HG03521 (cell line): ENCODE measurements around the gene HNMT.
"Not testable (repeated sequence)": the region's sequence is repeated elsewhere in the genome, so short reads cannot be mapped to it uniquely, and the experiment has no call there.

Source experiments
- ATAC-seq: cut with Tn5 transposase; IDR thresholded peaks from one replicate; pipeline ENCODE4 v1.9.1; 2021; ENCODE audit warnings: mild to moderate bottlenecking, moderate library complexity; ENCODE audit not compliant: unreplicated experiment

Gene HNMT

DNA sequence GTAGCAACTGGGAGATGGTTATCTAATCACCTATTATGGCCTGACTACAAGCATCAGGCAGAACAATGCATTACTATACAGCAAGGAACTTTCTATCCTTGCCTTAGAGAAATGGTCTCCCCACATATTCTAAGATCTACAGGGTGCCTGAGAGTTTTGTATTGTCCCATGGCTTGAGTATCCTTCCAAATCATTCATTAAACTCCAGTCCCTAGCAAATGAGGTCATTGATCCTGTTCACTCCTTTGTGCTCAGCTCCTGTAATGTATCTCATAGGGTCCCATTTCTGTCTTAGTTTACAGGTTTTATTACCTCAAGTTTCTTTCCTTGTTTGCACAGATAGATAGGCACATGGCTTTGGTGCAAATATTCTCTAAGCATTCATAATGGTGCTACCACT, 9.0 kb downstream of the HNMT start:
- no peak for ATAC-seq

DNA sequence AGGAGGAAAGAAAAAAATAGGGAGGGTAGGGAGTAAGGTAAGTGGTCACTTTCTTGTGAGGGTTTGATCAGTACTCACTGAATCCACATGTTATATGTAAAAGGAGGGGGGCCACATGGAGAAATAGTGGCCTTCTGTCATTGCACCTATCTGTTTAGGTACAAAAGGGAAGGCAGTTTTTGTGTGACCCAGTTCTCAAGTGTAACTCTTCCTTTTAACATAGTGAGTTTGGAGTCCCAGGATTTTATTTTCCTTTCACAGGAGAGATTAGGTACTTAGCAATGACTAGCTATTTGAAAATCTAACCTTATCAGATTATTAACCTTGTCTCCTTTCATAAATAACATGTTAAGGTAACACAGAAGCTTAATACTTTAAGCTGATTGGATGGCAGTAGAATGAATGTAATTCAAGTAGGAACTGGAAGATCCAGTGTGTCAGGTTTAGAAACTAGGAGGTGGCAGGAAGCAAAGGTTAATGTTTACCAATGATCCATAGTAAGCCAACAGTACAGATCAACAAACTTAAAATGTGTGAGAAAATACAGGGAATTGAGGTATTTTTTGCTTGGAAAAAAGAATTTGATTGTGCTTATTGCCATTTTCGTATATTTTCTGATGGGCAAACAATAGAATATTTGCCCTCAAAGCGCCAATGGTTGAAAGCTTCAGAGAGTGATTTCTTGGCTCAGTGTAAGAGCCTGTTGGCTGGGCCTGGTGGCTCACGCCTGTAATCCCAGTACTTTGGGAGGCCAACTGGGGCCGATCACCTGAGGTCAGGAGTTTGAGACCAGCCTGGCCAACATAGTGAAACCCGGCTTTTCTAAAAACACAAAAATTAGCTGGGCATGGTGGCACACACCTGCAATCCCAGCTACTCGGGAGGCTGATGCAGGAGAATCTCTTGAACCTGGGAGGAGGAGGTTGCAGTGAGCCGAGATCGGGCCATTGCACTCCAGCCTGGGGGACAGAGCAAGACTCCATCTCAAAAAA, 11.3 kb downstream of the HNMT start:
- no peak for ATAC-seq

DNA sequence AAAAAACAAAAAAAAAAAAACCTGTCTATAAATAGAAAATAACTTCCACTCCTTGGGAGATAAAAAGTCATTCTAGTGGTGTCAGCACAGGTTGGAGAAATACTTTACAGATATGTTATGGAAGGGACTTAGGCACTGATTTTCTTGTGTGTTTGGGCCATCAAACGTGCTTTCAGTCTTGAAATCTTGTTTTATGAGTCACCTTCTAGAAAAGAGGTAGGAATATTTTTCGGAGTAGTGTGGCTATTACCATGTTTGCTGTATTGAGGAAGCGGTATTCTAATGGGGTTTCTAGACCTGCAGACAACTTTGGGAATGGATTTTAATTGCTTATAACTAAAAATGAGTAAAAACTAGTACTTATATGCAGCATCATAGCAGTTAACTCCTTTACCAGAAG, 12.0 kb downstream of the HNMT start:
- no peak for ATAC-seq

DNA sequence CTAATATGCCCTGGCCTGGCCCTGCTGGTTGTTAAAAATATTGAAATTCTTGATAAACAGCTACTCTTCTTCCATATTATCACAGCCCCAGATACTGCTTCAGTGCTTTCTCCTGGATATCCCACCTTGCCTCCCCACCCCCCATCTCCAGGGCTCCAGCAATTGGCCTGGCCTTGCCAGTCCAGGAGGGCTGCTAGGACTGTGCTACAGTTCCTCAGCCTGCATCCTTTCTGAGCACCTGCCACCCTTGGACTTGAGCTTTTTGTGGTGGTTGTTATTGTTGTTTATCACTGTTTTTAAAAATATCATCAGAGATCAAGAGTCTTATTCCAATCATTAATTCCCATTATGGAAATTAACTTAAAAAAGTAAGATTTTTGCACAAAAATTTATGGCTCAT, 13.5 kb downstream of the HNMT start:
- no peak for ATAC-seq

DNA sequence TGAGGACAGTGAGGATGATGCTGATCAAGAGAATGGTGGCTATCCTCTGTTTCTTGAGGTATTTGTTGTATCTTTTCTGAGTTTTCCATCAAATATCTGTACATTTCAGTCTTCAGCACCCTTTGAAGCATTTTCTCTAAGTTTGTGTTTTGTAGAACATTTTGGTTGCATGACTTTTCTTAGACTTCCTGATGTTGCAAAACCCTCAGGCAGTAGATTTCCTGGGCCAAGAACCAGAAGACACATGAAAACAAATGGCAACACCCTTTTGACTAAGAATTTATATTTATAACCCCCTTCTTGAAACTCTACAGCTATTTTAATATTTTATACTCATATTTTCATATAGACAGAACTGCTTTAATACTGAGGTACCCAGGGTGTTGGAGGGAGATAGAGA, 16.2 kb downstream of the HNMT start:
- ATAC-seq = no peak

DNA sequence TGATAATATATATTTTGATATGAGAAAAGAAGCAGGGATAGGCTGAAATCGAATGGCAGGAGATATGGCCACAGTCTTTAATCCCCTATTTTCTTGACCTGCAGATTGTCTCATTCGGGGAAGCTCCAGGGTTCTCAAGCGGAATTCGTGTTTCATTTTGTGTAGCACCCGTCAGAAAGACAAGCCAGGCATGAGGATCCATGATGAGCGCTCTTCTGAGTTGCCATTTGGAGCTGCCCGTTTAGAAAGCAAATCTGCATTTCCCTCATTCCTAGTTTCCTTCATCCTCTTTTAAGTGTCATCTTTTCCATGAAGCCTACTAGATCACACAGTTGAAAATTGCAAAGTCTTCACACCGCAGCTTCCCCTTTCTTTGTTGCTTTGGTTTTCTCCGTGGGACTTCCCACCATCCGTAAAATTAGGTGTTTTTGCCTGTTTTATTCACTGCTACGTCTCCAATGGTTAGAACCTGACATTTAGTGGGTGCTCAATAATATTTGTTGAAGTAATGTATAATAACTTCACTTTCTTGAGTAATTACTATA, 16.9 kb downstream of the HNMT start:
- ATAC-seq = no peak

DNA sequence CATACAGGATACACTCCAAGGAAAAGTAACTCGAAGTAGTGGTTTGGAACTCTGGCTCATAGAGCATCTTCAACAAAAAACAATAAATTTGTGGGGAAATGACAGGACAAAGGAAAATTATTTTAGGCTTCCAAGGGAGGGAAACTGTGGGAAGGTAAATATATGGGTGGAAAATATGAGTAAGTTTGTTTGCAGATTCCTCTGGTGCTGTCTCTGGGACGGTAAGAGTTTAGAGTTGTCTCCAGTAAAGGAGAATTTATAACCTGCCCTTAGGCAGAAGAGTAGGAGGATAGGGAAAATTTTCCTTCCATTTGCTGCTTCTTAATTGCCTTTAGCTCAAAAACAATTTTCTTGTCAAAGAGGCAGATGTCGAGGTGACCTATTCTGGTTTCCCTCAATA, 19.3 kb downstream of the HNMT start:
- no peak for ATAC-seq

DNA sequence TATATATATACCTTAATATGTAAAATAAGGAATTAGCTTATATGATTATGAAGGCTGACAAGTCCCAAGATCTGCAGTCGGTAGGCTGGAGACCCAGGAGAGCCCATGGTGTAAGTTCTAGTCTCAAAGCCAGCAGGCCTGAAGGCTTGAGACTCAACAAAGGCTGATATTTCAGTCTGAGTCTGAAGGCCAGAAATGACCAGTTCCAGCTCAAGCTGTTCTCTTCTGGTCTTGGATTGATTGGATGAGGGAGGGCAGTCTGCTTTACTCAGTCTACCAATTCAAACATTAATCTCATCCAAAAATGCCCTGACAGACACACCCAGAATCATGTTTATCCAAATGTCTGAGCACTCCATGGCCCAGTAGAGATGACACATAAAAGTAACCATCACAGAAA, 22.0 kb downstream of the HNMT start:
- no peak for ATAC-seq

DNA sequence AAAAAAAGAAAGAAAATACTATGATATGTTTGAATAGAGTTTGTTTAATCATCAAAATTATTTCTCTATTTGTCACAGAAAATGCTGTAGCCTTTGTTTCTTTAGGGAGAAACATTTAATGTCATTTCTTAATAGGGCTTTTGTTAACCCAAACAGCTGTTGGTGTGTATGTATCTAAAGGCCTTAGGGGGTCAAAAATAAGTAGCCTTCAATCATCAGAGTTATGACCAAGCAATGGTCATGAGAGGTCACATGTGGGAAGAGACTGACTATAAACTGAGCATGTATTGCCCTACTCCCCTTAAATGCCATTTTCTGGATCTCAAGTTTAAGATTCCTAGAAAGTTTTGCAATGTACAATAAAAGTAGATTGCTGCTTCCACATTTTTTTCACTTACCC, 22.7 kb downstream of the HNMT start:
- no peak for ATAC-seq

DNA sequence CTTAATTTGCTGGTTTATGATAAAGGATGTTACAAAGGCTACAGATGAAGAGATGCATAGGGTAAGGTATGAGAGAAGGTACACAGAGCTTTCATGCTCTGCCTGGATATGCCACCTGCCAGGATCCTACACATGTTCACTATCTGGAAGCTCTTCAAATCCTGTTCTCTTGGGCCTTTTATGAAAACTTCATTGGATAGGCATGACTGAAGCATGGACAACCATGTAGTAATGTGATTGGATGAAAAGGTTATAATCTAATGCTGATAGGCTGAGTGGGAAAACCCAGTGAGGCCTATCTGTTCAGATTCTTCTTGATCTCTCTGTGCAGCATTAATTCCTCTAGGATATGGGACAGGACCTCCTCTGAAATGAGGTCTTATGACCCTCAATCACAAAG, 26.8 kb downstream of the HNMT start:
- ATAC-seq = no peak

DNA sequence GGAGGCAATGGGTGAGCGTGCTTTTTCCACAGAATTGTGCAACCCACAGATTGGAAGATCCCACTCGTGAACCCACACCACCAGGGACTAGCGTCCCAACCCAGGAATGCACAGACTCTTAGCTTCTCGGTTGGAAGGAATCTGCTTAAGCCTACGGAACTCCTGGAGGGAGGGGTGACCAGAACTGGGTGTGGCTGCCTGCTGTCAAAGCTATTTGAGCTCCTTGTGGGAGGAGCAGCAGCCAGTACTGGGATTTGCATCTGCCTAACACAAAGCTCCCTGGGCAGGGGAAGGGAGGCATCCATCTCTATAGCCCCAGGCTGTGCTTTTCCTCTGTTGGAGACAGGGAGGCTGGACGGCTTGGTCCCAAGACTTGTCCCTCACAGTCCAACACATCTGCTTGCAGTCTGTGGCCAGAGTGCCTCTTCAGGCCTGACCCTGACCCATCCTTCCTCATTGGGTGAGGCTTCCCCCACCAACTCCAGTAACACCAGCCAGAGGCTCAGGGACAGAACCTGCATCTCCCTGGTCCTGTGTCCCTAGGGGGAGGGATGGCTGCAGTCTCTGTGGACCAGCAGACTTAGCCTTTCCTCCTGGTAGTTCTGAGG, 27.9 kb downstream of the HNMT start:
- no peak for ATAC-seq

DNA sequence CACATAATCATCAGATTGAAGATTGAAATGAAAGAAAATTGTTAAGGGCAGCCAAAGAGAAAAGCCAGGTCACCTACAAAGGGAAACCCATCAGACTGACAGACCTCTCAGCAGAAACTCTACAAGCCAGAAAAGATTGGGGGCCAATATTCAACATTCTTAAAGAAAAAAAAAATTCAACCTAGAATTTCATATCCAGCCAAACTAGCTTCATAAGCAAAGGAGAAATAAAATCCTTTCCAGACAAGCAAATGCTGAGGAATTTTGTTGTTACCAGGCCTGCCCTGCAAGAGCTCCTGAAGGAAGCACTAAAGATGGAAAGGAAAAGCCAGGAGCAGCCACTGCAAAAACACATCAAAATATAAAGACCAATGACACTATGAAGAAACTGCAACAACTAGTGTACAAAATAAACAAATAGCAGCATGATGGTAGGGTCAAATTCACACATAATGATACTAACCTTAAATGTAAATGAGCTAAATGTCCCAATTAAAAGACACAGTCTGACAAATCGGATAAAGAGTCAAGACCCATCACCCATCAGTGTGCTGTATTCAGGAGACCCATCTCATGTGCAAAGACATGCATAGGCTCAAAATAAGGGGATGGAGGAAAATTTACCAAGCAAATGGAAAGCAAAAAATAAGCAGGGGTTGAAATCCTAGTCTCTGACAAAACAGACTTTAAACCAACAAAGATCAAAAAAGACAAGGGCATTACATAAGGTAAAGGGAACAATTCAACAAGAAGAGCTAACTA, 29.6 kb downstream of the HNMT start:
- not testable (repeated sequence) for ATAC-seq

DNA sequence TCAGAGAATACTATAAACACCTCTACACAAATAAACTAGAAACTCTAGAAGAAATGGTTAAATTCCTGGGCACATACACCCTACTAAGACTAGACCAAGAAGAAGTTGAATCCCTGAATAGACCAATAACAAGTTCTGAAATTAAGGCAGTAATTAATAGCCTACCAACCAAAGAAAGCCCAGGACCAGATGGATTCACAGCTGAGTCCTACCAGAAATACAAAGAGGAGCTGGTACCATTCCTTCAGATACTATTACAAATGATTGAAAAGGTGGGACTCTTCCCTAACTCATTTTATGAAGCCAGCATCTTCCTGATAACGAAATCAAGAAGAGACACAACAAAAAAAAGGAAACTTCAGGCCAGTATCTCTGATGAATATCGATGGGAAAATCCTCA, 31.1 kb downstream of the HNMT start:
- ATAC-seq = not testable (repeated sequence)

DNA sequence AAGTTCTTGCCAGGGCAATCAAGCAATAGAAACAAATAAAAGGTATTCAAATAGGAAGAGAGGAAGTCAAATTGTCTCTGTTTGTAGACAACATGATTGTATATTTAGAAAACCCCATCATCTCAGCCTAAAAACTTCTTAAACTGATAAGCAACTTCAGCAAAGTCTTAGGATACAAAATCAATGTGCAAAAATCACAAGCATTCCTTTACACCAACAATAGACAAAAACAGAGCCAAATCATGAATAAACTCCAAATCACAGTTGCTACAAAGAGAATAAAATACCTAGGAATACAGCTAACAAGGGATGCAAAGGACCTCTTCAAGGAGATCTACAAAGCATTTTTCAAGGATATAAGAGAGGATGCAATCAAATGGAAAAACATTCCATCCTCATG, 31.9 kb downstream of the HNMT start:
- ATAC-seq = not testable (repeated sequence)

DNA sequence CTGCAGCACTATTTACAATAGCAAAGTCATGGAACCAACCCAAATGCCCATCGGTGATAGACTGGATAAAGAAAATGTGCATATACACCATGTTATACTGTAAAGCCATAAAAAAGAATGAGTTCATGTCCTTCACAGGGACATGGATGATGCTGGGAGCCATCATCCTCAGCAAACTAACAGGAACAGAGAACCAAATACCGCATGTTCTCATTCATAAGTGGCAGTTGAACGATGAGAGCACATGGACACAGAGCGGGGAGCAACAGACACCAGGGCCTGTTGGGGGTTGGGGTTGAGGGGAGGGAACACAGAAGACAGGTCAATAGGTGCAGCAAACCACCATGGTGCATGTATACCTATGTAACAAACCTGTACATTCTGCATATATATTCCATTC, 33.5 kb downstream of the HNMT start:
- ATAC-seq = no peak

DNA sequence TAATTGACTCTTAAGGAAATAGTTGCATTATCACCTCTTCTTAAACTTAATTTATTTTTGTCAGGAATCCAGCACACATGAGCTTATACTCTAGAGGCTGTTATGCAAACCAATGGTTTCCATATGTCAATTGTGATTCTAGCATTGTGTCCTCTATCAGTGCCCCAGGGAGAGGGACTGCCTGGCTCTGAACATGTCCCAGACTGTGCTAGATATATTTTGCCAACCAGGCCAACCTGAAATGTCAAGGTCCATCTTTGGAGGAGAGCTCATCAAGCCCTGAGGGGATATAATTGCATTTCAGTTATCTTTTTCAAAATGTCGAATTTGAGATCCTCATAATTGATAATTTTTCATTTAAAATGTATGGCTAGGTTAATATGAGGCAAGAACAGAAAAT, 34.2 kb downstream of the HNMT start:
- ATAC-seq = no peak

DNA sequence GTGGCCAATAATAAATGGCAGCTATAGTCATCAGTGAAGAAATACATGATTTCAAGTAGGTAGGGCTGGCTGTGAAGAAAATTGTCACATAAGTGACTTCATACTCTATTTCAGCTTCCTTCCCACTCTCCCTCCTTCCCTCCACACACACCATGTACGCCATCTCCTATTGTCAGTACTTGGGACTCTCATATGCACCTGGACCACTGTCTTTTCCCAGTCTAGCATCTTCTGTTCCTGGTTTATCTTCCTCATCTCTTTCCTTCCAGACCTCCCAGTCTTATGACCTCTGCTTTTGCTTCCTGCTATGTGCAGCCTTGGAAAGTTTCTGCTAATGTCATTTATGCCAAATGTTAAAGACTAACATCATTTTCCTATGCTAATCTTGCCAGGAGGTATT, 35.0 kb downstream of the HNMT start:
- ATAC-seq = no peak

DNA sequence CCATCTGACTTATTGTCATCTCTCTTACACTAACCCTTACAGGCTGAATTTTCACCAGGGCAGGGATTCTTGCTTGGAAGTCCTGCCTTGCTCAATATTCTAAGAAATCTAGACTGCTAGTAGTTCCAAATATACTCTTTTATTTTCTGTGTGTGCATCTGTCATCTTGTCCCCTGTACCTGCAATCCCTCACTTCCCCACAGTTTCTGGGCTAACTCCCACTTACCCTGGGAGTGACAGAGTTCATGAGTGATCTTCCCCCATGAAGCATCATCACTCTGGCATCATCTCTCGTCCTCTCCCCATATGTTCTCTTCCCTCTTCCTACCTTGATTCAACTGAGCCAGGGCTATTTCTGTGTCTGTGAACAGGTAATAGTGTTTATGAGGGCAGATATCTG, 35.7 kb downstream of the HNMT start:
- no peak for ATAC-seq

DNA sequence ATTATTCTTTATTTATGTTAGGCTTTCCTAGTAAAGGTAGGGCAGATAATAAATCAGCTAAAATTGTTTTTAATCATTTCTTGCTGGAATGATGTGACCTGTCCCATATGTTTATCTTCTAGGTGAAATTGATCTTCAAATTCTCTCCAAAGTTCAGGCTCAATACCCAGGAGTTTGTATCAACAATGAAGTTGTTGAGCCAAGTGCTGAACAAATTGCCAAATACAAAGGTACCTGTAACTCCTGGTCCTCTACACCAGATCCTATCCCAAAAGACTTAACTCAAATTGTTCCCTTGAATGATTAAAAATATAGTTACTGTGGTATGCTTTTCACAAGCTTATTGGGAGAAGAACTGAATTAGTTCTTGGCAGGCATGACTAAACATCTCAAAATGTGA, 36.5 kb downstream of the HNMT start:
- no peak for ATAC-seq

DNA sequence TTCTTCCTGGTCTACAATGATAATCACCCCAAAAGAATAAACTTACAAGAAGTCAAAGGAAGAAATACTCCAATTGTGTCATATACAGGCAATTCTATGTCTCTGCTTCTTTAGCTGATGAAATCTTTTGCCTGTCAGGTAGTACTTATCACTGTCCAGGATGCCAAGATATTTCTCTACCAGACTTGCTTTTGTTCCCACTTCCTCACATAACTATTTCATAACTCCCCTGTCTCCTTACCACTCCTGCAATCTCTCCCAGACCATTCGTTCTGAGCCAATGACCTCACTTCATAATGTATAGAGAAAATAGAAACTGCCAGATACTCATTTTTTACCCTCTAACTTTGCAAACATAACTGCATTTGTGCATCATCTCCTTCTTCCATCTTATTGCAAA, 39.1 kb downstream of the HNMT start:
- ATAC-seq = no peak

DNA sequence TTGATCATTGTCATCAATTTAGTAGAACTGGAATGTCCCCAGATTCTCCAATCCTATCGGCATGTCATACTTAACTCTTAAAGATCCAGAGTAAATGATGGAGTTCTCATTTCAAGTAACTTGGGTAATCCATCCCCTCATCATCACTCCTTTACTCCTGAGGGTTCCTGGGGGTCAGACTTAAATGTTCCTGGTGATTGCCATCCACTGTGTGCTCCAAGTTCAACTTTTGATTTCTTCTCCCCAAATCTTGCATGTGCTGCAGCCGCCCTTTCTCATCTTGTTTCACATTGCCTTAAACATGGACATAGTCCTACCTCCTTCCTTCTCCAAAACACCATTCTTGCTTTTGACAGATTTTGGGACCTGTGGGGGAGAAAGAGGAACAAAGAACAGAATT, 43.2 kb downstream of the HNMT start:
- no peak for ATAC-seq
